Fibroblast of lung (primary cell): ENCODE data around the gene TAGLN2.

Experiments
- EZH2 ChIP-seq: IDR thresholded peaks from 2 replicates; pipeline ENCODE4 v1.5.1; 2012; ENCODE audit warnings: low read length, control low read depth, mild to moderate bottlenecking; ENCODE audit errors: missing control alignments
- TF ChIP-seq, protein P1 (sequence below), 2 donors: IDR thresholded peaks in 1 of 2; conservative IDR thresholded peaks in 1 of 2; 1 replicate in 1 of 2; 2 replicates in 1 of 2; pipeline ENCODE4 v1.5.1; 2011 to 2012; ENCODE audit warnings: low read length in 2 of 2, control low read depth in 1 of 2, inconsistent platforms in 1 of 2, low read depth in 1 of 2, mild to moderate bottlenecking in 1 of 2

DNA sequence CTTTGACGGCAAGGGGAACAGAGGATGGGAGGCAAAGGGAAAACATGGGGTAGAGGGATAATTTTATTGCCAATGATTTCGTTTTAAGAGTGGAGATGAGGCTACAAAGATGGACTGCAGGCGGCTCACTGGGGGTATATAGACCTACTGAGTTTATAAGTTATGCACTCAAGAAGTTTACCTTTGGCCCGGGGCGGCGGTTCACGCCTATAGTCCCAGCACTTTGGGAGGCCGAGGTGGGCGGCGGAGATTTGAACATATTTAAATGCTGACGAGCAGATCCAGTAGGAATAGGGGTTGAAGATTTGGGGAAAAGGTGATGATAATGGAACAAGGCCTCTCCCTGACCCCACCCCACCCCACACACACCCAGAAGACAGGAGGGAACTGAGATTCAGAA lies 36.9 kb upstream of the TAGLN2 start:
- TF ChIP-seq, protein P1, sequence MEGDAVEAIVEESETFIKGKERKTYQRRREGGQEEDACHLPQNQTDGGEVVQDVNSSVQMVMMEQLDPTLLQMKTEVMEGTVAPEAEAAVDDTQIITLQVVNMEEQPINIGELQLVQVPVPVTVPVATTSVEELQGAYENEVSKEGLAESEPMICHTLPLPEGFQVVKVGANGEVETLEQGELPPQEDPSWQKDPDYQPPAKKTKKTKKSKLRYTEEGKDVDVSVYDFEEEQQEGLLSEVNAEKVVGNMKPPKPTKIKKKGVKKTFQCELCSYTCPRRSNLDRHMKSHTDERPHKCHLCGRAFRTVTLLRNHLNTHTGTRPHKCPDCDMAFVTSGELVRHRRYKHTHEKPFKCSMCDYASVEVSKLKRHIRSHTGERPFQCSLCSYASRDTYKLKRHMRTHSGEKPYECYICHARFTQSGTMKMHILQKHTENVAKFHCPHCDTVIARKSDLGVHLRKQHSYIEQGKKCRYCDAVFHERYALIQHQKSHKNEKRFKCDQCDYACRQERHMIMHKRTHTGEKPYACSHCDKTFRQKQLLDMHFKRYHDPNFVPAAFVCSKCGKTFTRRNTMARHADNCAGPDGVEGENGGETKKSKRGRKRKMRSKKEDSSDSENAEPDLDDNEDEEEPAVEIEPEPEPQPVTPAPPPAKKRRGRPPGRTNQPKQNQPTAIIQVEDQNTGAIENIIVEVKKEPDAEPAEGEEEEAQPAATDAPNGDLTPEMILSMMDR (conservative IDR thresholded peaks at IDR 0.05 in 1 of 2, IDR thresholded peaks at IDR 0.05 in 1 of 2; ENCODE audit: low read depth in 1 of 2, low read length in 2 of 2) = no peak
- no peak for TF ChIP-seq EZH2
